Measurements from ENCODE around the gene CLTB.

DNA sequence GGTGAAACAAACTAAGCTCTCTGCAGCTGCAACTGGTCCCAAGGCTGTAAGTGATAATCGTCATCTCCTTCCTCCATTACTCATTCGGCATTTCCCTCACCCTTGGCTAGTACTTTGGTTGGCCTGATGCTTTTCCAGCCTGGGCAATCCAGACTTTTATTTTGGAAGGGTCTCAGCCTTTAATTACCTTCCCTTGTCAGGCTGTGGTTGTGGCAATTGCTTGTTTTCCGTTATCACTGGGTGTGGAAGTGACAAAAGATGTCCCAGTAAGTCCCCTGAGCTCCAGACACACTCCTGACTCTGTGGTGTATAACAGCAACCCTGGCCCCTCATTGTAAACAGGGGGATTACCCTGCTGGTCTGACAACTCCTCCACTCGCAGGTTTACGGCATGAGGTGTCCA, 25.6 kb upstream of the CLTB start:
- TF ChIP-seq, protein P1, sequence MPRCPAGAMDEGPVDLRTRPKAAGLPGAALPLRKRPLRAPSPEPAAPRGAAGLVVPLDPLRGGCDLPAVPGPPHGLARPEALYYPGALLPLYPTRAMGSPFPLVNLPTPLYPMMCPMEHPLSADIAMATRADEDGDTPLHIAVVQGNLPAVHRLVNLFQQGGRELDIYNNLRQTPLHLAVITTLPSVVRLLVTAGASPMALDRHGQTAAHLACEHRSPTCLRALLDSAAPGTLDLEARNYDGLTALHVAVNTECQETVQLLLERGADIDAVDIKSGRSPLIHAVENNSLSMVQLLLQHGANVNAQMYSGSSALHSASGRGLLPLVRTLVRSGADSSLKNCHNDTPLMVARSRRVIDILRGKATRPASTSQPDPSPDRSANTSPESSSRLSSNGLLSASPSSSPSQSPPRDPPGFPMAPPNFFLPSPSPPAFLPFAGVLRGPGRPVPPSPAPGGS (IDR thresholded peaks at IDR 0.05): no peak
- TF ChIP-seq HDAC2 (IDR thresholded peaks at IDR 0.05) (no peak), JUN (IDR thresholded peaks at IDR 0.05) (no peak), MYC (IDR thresholded peaks at IDR 0.05; ENCODE audit: borderline replicate concordance, low read length) (no peak)
- TF ChIP-seq, protein P2, sequence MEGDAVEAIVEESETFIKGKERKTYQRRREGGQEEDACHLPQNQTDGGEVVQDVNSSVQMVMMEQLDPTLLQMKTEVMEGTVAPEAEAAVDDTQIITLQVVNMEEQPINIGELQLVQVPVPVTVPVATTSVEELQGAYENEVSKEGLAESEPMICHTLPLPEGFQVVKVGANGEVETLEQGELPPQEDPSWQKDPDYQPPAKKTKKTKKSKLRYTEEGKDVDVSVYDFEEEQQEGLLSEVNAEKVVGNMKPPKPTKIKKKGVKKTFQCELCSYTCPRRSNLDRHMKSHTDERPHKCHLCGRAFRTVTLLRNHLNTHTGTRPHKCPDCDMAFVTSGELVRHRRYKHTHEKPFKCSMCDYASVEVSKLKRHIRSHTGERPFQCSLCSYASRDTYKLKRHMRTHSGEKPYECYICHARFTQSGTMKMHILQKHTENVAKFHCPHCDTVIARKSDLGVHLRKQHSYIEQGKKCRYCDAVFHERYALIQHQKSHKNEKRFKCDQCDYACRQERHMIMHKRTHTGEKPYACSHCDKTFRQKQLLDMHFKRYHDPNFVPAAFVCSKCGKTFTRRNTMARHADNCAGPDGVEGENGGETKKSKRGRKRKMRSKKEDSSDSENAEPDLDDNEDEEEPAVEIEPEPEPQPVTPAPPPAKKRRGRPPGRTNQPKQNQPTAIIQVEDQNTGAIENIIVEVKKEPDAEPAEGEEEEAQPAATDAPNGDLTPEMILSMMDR (IDR thresholded peaks at IDR 0.05): no peak

All from A549 (cell line).